Activated CD8-positive, alpha-beta T cell treated with anti-CD3 and anti-CD28 coated beads for 36 hours (primary cell): Measurements from ENCODE around the gene TERT. TPM values are rescaled to one million over a fixed set of nuclear protein-coding genes. Genes with fewer than 3 reads are reported as not detected.

Experiments used
- ATAC-seq: fragments of 200-7000 bp; cut with Tn5 transposase; one replicate; pipeline ENCODE4 v1.10.0; 2021; ENCODE audit warnings: mild to moderate bottlenecking, moderate library complexity
- CTCF ChIA-PET: fragments of 350-600 bp; sonication (Branson Sonifier 250); formaldehyde crosslinking; loops from one replicate; lab custom pipeline; 2021; ENCODE audit warnings: antibody characterized with exemption; lab: Charles Lee
- POLR2A ChIA-PET: fragments of 350-600 bp; sonication (Branson Sonifier 250); formaldehyde crosslinking; loops from one replicate; lab custom pipeline; 2021; ENCODE audit warnings: antibody characterized with exemption; lab: Charles Lee
- DNase-seq: peaks from one replicate; pipeline ENCODE4 v3.0.0-alpha.2; 2020
- H3K27ac Mint-ChIP-seq: one replicate; pipeline ENCODE4 v1.8.0; 2021; ENCODE audit warnings: mild to moderate bottlenecking, mixed read lengths
- H3K27me3 Mint-ChIP-seq: one replicate; pipeline ENCODE4 v1.8.0; 2021; ENCODE audit warnings: mixed read lengths
- H3K36me3 Mint-ChIP-seq: one replicate; pipeline ENCODE4 v1.8.0; 2021; ENCODE audit warnings: low read depth, mixed read lengths
- H3K4me1 Mint-ChIP-seq: one replicate; pipeline ENCODE4 v1.8.0; 2021; ENCODE audit warnings: low read depth, mixed read lengths
- H3K4me3 Mint-ChIP-seq: one replicate; pipeline ENCODE4 v1.8.0; 2021; ENCODE audit warnings: mild to moderate bottlenecking, moderate library complexity, mixed read lengths
- H3K9me3 Mint-ChIP-seq: one replicate; pipeline ENCODE4 v1.8.0; 2021; ENCODE audit warnings: mixed read lengths
- intact Hi-C: fragments of 100-400 bp; cut with micrococcal nuclease; formaldehyde crosslinking; loops from one replicate; pipeline ENCODE4 v1.10.0; 2022
- total RNA-seq, 2 experiments: library from RNA; stranded (reverse); gene quantifications; one replicate each; pipeline ENCODE4 v1.2.3, GENCODE V29; 2021
- TF ChIP-seq, protein P1 (sequence below): fragments of 200-600 bp; IDR thresholded peaks from one replicate; pipeline ENCODE4 v1.8.0; 2022; ENCODE audit warnings: antibody characterized with exemption, mild to moderate bottlenecking

The TERT gene
- total RNA-seq, 2 experiments from 2014 or later: 12.5 to 12.7 TPM

DNA sequence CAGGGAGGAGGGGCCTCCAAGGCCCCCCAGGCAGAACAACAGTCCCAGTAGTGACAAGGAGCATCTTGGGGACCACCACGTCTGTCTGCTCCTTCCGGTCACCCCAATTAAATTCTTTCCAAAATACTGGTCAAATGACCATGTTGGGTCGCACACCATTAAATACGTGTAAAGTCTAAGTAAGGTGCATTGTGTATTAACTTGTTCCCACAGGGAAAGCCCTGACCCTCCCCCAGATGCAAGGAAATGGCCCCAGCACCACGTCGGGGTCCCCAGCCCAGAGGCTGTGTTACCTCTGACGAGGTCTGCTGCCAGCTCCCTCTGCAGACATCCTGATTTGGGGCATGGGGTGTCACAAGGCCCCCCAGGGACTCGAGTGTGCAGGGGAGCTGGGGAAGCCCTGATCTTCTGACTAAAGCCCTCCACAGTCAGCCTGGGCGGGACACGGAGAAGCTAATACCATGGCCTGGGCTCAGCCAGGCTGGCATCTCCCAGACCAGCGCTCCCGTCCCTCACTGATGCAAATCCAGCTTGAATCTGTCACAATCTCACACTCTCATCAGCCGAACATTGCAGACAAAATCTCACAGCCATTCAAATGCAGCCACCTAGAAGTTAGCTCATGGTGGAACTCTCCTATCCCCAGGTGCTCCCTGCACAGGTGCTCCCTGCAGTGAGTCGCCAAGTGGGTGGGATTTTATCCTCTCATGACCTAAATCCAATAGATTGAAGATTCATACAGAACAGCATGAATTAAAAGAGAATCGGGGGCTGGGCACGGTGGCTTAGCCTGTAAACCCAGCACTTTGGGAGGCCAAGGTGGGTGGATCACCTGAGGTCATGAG is 13.6 kb downstream of the TERT start:
- ATAC-seq (no peak), DNase-seq (no peak)
- Mint-ChIP-seq H3K4me3 (no peak overlapping the region), H3K9me3 (no peaks in the 10 kb centered on the region), H3K36me3 (peaks cover 11% of the 10 kb centered on the region), H3K27me3 (peaks cover 1% of the 10 kb centered on the region), H3K27ac (no peak overlapping the region), H3K4me1 (no peaks in the 10 kb centered on the region)
- POLR2A ChIA-PET: no interaction called here
- CTCF ChIA-PET: interaction anchor here (1.0 kb wide), 1 partner anchor 169 kb away, joined by 3 read pairs; no protein-coding TSS in a partner anchor
- intact Hi-C loops: no loop called here
- TF ChIP-seq, protein P1, sequence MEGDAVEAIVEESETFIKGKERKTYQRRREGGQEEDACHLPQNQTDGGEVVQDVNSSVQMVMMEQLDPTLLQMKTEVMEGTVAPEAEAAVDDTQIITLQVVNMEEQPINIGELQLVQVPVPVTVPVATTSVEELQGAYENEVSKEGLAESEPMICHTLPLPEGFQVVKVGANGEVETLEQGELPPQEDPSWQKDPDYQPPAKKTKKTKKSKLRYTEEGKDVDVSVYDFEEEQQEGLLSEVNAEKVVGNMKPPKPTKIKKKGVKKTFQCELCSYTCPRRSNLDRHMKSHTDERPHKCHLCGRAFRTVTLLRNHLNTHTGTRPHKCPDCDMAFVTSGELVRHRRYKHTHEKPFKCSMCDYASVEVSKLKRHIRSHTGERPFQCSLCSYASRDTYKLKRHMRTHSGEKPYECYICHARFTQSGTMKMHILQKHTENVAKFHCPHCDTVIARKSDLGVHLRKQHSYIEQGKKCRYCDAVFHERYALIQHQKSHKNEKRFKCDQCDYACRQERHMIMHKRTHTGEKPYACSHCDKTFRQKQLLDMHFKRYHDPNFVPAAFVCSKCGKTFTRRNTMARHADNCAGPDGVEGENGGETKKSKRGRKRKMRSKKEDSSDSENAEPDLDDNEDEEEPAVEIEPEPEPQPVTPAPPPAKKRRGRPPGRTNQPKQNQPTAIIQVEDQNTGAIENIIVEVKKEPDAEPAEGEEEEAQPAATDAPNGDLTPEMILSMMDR: no peak

DNA sequence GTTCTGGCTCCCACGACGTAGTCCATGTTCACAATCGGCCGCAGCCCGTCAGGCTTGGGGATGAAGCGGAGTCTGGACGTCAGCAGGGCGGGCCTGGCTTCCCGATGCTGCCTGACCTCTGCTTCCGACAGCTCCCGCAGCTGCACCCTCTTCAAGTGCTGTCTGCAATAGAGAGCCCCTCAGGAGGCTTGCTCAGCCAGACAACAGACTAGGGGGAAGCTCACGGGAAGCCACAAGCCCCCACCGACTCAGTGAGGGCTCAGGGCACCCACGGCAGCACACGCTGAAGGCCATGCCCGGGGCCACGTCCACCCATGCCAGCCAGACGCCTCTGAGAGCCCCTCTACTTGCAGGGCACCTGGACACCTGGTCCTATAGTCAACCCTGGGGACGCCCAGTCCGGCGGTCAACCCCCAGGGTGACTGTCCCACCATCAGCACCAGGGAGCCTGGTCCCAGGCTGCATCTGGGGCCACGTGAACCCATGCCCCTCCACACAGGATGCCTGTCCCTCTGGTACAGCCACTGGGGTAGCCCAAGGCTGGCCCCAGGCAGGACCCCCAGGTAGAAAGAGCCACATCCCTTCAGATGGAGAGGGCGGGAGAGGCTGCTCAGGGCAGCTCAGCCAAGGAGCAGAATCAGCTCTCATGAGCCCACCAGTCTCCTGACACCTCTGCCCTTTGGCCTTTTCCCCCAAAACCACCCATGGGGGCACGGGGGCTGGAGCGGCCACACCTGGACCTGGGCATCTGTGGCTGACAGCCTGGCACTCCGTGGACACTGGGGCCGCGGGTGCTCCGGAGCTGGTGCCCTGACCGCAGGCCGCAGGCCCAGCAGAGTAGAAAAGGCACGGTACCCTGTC is 14.5 kb downstream of the TERT start:
- DNase-seq: no peak
- TF ChIP-seq, protein P1: no peak
- ATAC-seq: no peak
- H3K27me3 Mint-ChIP-seq: peaks cover 1% of the 10 kb centered on the region
- H3K4me3 Mint-ChIP-seq: no peak overlapping the region
- ChIA-PET POLR2A (no interaction called here), CTCF (interaction anchor here (1.0 kb wide), 1 partner anchor 170 kb away, joined by 3 read pairs; no protein-coding TSS in a partner anchor)
- intact Hi-C loops: no loop called here
- no peaks in the 10 kb centered on the region for H3K9me3 Mint-ChIP-seq
- H3K36me3 Mint-ChIP-seq: peaks cover 10% of the 10 kb centered on the region
- no peaks in the 10 kb centered on the region for H3K4me1 Mint-ChIP-seq
- no peak overlapping the region for H3K27ac Mint-ChIP-seq

DNA sequence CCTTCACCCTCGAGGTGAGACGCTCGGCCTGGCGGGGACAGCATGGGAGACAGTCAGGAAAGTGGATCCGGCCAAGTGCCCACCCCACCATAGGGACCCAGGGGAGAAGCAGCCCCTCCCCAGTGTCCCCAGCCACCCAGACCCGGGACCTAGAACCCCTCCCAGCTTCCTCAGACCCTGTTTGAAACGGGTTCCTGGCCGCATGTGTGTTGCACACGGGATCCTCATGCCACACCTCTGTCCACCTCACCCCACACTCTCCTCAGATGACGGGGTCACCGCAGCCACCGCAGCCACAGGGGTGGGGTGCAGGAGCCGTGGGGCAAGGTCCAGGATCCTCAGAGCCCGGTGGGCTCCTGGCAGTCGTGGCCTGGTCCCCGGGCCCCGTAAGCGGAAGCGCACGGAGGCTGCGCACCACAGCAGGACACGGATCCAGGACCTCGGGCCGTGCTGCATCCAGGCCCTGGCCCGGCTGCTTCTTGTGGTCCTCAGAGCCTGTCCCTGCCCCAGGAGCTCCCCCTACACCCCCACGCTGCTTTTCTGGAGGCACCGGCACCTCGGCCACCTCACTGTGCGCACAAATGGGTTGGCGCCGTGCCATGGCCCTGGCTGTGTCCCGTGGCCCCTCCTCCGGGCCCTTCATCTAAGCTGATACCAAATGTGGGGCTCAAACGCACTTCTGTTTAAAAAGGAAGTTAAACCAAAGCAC is 15.3 kb downstream of the TERT start:
- POLR2A ChIA-PET: no interaction called here
- H3K4me3 Mint-ChIP-seq: no peak overlapping the region

GRCh38 chr5:1278656-1279442 is 16.0 kb downstream of the TERT start:
- Mint-ChIP-seq H3K4me3 (no peak overlapping the region), H3K27me3 (peaks cover 3% of the 10 kb centered on the region), H3K9me3 (no peaks in the 10 kb centered on the region), H3K27ac (no peak overlapping the region), H3K36me3 (peaks cover 12% of the 10 kb centered on the region), H3K4me1 (no peaks in the 10 kb centered on the region)
- no peak for ATAC-seq
- ChIA-PET POLR2A (no interaction called here), CTCF (interaction anchor here (1.2 kb wide), 1 partner anchor 101 kb away, joined by 3 read pairs; no protein-coding TSS in a partner anchor)
- intact Hi-C loops: no loop called here
- TF ChIP-seq, protein P1: no peak
- no peak for DNase-seq

More for the DNA sequence above, 15.3 kb downstream of the TERT start:
- H3K36me3 Mint-ChIP-seq: peaks cover 12% of the 10 kb centered on the region
- ATAC-seq: no peak
- CTCF ChIA-PET: no interaction called here
- no peak for DNase-seq
- H3K9me3 Mint-ChIP-seq: no peaks in the 10 kb centered on the region
- peaks cover 3% of the 10 kb centered on the region for H3K27me3 Mint-ChIP-seq
- TF ChIP-seq, protein P1: no peak
- intact Hi-C loops: no loop called here
- no peak overlapping the region for H3K27ac Mint-ChIP-seq
- no peaks in the 10 kb centered on the region for H3K4me1 Mint-ChIP-seq
